Type B pancreatic cell (in vitro differentiated cells): ENCODE measurements around the gene CFAP53. TPM values are rescaled to one million over a fixed set of nuclear protein-coding genes. Genes with fewer than 3 reads are reported as not detected.

ENCODE experiments used
- DNase-seq: peaks from one replicate; pipeline ENCODE4 v3.0.0; 2021; ENCODE audit warnings: mixed read lengths; ENCODE audit not compliant: unreplicated experiment; ENCODE audit errors: extremely low spot score
- H3K27ac Mint-ChIP-seq: 2 replicates; pipeline ENCODE4 v1.8.0; 2021; ENCODE audit warnings: mild to moderate bottlenecking, mixed read lengths
- H3K27me3 Mint-ChIP-seq: 2 replicates; pipeline ENCODE4 v1.8.0; 2021; ENCODE audit warnings: mixed read lengths
- H3K36me3 Mint-ChIP-seq: 2 replicates; pipeline ENCODE4 v1.8.0; 2021; ENCODE audit warnings: mixed read lengths
- H3K4me1 Mint-ChIP-seq: one replicate; pipeline ENCODE4 v1.8.0; 2021; ENCODE audit warnings: mixed read lengths; ENCODE audit not compliant: unreplicated experiment
- H3K4me3 Mint-ChIP-seq: 2 replicates; pipeline ENCODE4 v1.8.0; 2021; ENCODE audit warnings: mild to moderate bottlenecking, mixed read lengths
- H3K9me3 Mint-ChIP-seq: 2 replicates; pipeline ENCODE4 v1.8.0; 2021; ENCODE audit warnings: mixed read lengths
- total RNA-seq: library from RNA; stranded (reverse); gene quantifications from 2 replicates; pipeline ENCODE4 v1.2.1, GENCODE V29; 2021; ENCODE audit warnings: low replicate concordance
- TF ChIP-seq, protein P1 (sequence below): fragments of 200-600 bp; sonication (generic); conservative IDR thresholded peaks from 2 replicates; pipeline ENCODE4 v1.5.0; 2021; ENCODE audit warnings: antibody characterized with exemption, mild to moderate bottlenecking

CFAP53 gene
- total RNA-seq, 1 donor from 2014 or later = 1.1 TPM

- no peak for DNase-seq
- Mint-ChIP-seq H3K27ac (no peak overlapping the region), H3K4me3 (no peak overlapping the region), H3K4me1 (no peaks in the 10 kb centered on the region), H3K36me3 (peaks cover 38% of the 10 kb centered on the region), H3K27me3 (no peaks in the 10 kb centered on the region), H3K9me3 (no peaks in the 10 kb centered on the region)
- TF ChIP-seq, protein P1, sequence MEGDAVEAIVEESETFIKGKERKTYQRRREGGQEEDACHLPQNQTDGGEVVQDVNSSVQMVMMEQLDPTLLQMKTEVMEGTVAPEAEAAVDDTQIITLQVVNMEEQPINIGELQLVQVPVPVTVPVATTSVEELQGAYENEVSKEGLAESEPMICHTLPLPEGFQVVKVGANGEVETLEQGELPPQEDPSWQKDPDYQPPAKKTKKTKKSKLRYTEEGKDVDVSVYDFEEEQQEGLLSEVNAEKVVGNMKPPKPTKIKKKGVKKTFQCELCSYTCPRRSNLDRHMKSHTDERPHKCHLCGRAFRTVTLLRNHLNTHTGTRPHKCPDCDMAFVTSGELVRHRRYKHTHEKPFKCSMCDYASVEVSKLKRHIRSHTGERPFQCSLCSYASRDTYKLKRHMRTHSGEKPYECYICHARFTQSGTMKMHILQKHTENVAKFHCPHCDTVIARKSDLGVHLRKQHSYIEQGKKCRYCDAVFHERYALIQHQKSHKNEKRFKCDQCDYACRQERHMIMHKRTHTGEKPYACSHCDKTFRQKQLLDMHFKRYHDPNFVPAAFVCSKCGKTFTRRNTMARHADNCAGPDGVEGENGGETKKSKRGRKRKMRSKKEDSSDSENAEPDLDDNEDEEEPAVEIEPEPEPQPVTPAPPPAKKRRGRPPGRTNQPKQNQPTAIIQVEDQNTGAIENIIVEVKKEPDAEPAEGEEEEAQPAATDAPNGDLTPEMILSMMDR = no peak
These were observed 7.1 kb upstream of the CFAP53 start for GRCh38 chr18:50273203-50274043.

DNA sequence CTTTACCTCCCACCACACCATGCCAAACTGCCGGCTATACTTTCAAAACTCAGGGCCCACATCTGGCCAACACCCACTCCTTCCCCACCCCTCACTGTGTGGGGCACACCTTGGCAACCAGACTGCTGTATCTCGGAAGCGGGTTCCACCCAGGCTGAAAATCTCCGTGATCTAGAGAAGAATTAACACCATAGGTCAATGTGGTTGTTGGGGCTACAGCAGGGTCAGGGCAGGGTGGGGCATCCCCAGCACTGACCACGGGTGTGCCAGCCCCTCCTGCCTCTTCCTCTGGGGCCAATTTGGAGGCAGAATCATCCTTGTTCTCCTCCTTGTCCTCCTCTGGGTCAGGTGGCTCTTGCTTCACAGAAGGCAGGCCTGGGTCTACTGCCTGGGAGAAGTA, 6.3 kb upstream of the CFAP53 start:
- Mint-ChIP-seq H3K36me3 (peaks cover 38% of the 10 kb centered on the region), H3K9me3 (no peaks in the 10 kb centered on the region), H3K4me1 (no peaks in the 10 kb centered on the region), H3K27ac (no peak overlapping the region), H3K4me3 (no peak overlapping the region), H3K27me3 (no peaks in the 10 kb centered on the region)
- DNase-seq = no peak
- TF ChIP-seq, protein P1 = no peak

GRCh38 chr18:50268022-50268747, 1.9 kb upstream of the CFAP53 start:
- Mint-ChIP-seq H3K9me3 (no peaks in the 10 kb centered on the region), H3K27ac (no peak overlapping the region), H3K4me1 (no peaks in the 10 kb centered on the region), H3K27me3 (peaks cover 3% of the 10 kb centered on the region), H3K36me3 (peaks cover 13% of the 10 kb centered on the region), H3K4me3 (peak overlapping the region; percentile 49)
- TF ChIP-seq, protein P1 = peak; percentile 74
- DNase-seq = no peak

DNA sequence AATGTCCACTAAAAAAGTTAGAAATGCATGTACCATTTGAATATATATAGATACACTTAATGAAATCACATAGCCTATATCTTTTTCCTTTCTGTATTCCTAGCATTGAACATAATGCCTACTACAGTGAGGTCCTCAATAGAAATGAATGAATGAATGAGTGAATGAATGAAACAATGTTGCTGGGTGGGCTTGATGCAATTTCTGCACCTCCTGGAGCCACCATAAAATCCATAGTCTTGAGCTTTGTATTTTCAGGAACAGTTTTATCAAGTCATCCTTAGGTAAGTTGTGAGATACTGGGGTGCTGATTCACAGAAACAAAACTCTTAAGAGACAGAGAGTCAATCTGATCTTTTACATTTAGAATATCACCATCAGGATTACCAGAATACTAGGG, 3.3 kb downstream of the CFAP53 start:
- no peaks in the 10 kb centered on the region for H3K36me3 Mint-ChIP-seq
- peaks cover 11% of the 10 kb centered on the region for H3K27me3 Mint-ChIP-seq
- H3K9me3 Mint-ChIP-seq = no peaks in the 10 kb centered on the region
- no peak for DNase-seq
- H3K4me3 Mint-ChIP-seq = no peak overlapping the region
- TF ChIP-seq, protein P1 = no peak
- no peak overlapping the region for H3K27ac Mint-ChIP-seq
- H3K4me1 Mint-ChIP-seq = no peaks in the 10 kb centered on the region

DNA sequence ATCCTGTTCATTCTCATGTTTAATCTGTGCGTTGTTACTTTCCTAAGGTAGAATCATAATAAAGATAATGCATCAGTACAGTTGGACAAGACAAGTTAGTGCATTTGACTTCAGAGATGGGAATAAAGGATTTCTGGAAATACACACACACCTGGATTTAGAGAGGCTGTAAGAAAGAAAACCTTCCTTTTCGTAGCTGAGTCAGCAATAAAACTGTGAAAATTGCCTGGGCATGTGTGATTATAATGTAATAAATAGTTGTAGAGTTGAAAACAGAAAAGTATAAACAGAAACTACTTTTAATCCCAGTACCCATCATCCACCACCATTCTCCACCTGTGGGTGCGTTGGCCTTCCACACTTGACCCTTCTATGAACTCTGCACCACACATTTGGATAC, 15.4 kb downstream of the CFAP53 start:
- TF ChIP-seq, protein P1 = no peak
- H3K4me1 Mint-ChIP-seq = no peaks in the 10 kb centered on the region
- no peaks in the 10 kb centered on the region for H3K9me3 Mint-ChIP-seq
- DNase-seq = no peak
- H3K4me3 Mint-ChIP-seq = no peak overlapping the region
- H3K36me3 Mint-ChIP-seq = no peaks in the 10 kb centered on the region
- H3K27me3 Mint-ChIP-seq = no peaks in the 10 kb centered on the region
- no peak overlapping the region for H3K27ac Mint-ChIP-seq
